ENCODE measurements around the gene CELA2A.
"Not testable (repeated sequence)": the region's sequence is repeated elsewhere in the genome, so short reads cannot be mapped to it uniquely, and the experiment has no call there.

The CELA2A gene

GRCh38 chr1:15442759-15443158 lies 13.8 kb upstream of the CELA2A start:
- DNase-seq (ENCODE audit: extremely low spot score, insufficient read length, low read depth) (no peak), FAIRE-seq (no peak)

DNA sequence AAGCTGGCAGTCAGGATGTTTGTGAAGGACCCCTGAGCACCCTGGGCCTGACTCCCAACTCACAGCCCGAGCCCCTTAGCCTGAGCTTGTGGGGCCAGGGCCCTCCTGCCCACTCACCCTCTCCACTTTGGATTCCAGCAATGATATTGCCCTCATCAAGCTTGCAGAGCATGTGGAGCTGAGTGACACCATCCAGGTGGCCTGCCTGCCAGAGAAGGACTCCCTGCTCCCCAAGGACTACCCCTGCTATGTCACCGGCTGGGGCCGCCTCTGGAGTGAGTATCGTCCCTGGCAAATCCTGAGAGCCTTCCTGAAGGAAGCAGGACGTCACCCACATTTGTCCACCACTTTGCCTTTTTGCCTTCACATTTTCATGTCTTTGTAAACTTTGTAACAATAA lies 13.3 kb upstream of the CELA2A start:
- FAIRE-seq (no peak), DNase-seq (ENCODE audit: extremely low spot score, insufficient read length, low read depth) (no peak)

DNA sequence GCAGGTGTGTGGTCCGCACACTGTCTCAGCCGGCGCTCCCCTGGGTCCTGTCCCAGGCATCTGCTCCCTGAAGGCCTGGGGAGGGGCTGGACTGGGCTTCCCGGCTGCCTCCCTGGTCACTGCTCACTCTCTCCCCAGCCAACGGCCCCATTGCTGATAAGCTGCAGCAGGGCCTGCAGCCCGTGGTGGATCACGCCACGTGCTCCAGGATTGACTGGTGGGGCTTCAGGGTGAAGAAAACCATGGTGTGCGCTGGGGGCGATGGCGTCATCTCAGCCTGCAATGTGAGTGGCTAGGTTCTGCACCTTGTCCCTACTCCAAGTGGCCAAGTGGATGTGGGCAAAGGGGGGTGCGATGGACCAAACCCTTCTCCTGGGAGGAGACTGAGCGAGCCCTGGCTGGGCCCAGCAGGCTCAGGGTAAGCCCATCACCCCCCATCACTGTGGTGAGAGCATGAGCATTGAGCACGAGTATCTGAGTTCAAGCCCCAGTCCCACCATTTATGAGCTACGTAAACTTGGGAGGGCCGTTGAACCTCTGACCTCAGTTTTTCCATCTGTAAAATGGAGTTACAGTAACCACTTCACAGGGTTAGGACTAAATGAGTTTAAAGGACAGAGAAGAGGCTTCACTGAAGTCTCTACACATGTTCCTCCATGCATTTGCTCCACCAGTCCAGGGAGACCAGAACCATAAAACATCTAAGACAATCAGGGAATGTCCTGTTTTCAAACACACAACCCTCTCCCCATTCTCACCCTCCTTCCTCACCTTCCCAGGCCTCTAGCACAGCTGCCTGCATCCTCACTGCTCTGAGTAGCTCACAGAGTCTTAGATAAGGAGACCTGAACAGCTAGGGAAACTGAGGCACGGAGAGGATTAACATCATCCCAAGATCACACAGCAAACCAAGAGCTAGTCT lies 11.8 kb upstream of the CELA2A start:
- FAIRE-seq (no peak), DNase-seq (ENCODE audit: extremely low spot score, insufficient read length, low read depth) (no peak)

DNA sequence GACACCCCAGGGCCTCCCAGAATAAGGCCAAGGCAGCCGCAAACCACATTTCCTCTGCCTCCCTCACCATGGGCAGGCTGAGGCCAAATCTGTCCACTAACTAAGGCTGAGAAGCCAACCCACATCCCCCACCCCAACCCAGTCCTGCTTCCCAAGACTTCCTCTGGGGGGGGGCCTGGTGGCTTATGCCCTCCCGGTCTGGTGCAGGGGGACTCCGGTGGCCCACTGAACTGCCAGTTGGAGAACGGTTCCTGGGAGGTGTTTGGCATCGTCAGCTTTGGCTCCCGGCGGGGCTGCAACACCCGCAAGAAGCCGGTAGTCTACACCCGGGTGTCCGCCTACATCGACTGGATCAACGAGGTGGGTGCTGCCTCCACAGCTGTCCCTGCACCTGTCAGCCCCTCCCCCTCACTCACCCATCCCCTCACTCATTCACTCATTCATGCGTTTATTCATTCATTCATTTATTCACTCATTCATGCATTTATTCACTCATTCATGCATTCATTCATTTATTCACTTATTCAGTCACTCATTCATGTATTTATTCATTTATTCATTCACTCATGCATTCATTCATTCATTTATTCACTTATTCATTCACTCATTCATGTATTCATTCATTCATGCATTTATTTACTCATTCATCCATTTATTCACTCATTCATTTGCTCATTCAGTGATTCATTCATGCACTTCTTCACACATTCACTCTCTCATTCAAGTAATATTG lies 11.0 kb upstream of the CELA2A start:
- FAIRE-seq (no peak), DNase-seq (ENCODE audit: extremely low spot score, insufficient read length, low read depth) (no peak)

GRCh38 chr1:15446212-15446611 lies 10.3 kb upstream of the CELA2A start:
- no peak for FAIRE-seq
- no peak for DNase-seq (ENCODE audit: extremely low spot score, insufficient read length, low read depth)

DNA sequence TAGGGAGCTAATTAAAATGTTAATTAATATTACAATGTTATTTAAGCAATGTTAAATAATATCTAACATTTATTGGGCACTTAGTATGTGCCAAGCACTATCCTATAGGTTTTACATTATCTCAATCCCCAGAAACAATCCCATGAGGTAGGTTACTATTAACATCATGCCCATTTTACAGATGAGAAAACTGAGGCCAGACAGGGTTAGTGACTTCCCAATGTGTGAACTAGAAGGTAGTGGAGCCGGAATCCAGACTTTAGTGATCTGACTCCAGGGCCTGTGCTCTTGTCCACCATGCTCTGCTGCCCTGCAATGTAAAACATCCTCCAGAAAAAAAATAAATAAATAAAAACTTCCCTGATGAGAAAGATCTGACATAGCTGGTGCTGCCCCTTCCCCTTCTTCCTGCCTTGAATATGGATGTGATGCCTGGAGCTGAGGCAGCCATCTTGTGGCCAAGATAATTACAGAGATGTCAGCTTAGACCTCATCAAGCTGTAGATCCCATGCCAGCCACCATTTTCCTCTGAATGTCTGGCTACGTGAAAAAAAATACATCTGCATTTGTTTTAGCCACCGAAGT lies 7.6 kb upstream of the CELA2A start:
- DNase-seq (ENCODE audit: extremely low spot score, insufficient read length, low read depth) = no peak
- no peak for FAIRE-seq

DNA sequence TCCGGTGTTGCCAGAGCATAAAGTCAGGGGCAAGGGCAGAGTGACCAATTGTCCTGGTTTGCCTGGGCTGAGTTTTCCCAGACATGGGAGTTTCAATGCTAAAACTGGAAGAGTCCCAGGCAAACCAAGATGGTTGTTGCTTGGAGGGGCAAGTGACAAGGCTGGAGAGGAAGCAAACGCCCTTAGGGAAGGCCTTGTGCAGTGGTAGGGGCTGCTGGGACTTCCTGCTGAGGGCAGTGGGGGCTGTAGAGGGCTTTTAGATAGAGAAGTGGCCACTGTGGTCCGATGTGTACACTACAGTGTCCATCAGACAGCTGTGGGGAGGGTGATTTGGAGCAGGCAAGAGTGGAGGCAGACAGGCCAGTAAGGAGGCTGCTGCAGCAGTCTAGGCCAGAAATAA lies 7.0 kb upstream of the CELA2A start:
- DNase-seq (ENCODE audit: extremely low spot score, insufficient read length, low read depth) = no peak
- FAIRE-seq = no peak

DNA sequence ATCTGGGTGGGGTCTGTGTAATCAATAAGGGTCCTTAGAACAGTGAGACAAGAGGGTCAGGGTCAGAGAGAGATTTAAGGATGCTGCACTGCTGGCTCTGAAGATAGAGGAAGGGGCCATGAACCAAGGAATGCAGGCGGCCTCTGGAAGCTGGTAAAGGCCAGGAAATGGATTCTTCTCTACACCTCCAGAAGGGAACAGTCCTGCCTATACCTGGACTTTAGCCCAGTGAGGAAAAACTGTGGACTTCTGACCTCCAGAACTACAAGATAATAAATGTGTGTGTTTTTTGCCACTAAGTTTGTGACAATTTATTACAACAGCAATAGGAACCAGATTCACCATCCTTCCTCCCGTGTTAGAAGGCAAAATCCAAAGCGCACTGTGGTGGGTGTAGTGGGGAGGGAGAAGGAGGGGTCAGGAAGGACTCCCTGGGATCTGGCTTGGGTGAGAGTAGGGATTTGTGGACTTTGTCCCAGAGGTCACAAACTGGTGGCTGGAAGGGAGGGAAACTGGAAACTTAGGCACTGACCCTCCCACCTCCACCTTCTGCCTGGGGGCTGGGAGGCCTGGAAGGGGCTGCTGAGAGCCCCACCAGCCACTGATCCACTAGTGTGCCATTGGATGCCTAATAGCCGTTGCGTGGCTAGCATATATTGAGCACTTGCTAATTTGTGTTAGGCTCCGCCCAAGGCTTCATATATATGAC lies 5.4 kb upstream of the CELA2A start:
- FAIRE-seq = no peak

GRCh38 chr1:15452216-15452615 lies 4.3 kb upstream of the CELA2A start:
- FAIRE-seq (no peak), DNase-seq (ENCODE audit: extremely low spot score, insufficient read length, low read depth) (no peak)

More for the DNA sequence above, 5.4 kb upstream of the CELA2A start:
- no peak for DNase-seq (ENCODE audit: extremely low spot score, insufficient read length, low read depth)

DNA sequence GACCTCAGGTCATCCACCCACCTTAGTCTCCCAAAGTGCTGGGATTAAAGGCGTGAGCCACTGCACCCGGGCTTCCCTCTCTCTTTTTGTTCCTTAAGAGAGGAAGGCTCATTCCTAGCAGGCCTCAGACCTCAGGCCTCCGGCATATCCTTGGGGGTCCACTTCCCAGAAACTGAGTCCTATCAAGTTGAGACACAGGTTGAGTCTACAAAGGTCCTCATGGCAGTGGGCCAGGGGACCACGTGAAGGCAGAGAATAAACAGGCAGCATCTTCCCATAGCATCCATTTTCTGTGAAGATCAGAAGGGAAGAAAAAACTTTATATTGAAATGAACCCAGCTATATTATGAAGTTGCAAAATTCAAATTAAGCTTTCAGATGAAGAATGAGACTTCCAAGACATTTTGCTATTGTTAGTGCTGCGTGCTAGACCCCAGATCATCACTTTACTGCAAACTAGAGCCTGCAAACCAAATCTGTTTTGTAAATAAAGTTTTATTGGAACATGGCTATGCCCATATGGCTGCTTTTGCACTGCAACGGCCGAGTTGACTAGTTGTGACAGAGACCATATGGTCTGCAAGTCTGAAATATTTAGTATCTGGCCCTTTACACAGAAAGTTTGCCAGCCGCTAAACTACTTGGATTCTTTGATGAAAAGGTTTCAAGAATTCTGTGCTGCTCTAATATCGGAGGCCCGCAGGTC lies 3.5 kb upstream of the CELA2A start:
- no peak for DNase-seq (ENCODE audit: extremely low spot score, insufficient read length, low read depth)
- no peak for FAIRE-seq

DNA sequence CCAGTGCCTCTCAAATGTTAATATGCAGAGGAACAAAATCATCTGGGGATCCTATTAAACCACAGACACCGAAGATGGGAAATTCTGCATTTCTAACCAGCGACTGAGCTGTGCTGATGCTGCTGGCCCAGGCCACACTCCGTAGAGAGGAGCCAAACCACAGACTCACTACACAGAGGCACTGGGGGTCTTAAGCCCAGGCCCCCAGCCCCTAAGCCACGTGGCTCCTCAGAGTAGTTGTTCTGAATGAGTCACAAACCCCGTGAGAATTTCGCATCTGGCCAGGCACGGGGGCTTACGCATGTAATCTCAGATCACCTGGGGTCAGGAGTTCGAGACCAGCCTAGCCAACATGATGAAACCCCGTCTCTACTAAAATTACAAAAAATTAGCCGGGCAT lies 2.8 kb upstream of the CELA2A start:
- DNase-seq (ENCODE audit: extremely low spot score, insufficient read length, low read depth) (no peak), FAIRE-seq (no peak)

- no peak for FAIRE-seq
- no peak for DNase-seq (ENCODE audit: extremely low spot score, insufficient read length, low read depth)
Measured at GRCh38 chr1:15454256-15454655, 2.3 kb upstream of the CELA2A start.

- DNase-seq (ENCODE audit: extremely low spot score, insufficient read length, low read depth) (no peak), FAIRE-seq (no peak)
Measured at GRCh38 chr1:15455522-15455921, 1.0 kb upstream of the CELA2A start.

GRCh38 chr1:15457585-15457984 lies 1.1 kb downstream of the CELA2A start:
- no peak for FAIRE-seq
- no peak for DNase-seq (ENCODE audit: extremely low spot score, insufficient read length, low read depth)

DNA sequence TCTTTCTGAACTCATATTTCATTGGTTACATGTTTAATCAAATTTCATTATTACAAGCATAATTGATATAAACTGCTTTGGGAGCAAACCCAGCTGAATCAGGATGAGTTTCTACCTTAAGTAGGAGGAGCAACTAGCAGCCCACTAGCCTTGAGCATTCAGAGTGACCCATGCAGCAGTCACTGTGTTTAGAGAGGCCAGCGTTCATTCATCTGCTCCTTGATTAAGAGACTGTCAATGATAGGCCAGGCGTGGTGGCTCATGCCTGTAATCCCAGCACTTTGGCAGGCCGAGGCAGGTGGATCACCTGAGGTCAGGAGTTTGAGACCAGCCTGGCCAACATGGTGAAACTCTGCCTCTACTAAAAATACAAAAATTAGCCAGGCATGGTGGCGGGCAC lies 1.9 kb downstream of the CELA2A start:
- not testable (repeated sequence) for FAIRE-seq; DNase-seq (ENCODE audit: extremely low spot score, insufficient read length, low read depth)

GRCh38 chr1:15459771-15460707 lies 3.5 kb downstream of the CELA2A start:
- FAIRE-seq (no peak), DNase-seq (ENCODE audit: extremely low spot score, insufficient read length, low read depth) (no peak)

- DNase-seq (ENCODE audit: extremely low spot score, insufficient read length, low read depth) (no peak), FAIRE-seq (no peak)
Measured at GRCh38 chr1:15460708-15461095, 4.2 kb downstream of the CELA2A start.

DNA sequence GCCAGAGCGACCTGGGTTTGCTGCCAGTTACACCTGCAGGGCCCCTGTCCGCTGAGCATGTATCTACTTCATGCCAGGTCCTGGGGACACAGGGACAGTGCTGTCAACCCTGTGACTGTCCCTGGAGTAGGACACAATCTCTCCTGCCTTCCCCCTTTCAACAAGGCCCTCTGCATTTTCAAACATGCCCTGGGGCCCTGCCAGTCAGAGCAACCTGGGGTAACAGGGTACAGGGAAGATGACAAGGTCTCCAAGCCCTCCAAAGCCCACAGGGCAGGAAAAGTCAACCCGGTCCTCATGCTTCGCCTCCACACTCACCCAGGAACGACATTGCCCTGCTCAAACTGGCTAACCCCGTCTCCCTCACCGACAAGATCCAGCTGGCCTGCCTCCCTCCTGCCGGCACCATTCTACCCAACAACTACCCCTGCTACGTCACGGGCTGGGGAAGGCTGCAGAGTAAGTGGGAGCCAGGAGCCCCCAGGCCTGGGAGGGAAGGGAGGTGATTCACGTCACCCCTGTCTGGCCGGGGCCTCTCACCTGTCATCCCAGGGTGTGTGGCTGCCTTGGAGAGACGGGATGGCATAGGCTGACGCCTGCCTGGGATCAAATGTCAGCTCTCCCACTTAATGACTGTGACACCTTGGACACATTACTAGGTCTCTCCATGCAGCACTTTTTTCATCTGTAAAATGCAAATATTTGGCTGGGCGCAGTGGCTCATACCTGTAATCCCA lies 6.7 kb downstream of the CELA2A start:
- FAIRE-seq; DNase-seq (ENCODE audit: extremely low spot score, insufficient read length, low read depth): not testable (repeated sequence)
